ENCODE measurements around the gene LRRC4C.

DNA sequence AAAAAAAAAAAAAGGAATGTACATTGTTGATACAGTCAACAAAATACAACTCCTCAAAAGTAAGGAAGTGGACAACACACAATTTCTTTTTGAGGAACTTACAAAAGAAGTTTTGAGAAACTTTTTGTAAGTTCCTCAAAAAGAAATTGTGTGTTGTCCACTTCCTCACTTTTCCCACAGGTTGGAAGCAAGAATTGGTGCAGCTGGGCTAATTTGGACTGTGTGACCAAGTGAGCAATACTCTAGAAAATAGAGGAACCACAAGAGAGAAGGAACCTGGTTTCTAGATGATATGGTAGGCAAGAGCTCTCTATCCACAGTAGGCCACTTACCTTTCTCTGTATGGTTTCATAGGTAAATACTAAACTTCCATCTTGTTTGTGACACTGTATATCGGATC, 1053.8 kb downstream of the LRRC4C start:
- TF ChIP-seq POLR2A (IDR thresholded peaks at IDR 0.05) = no peak
- TF ChIP-seq, protein P1, sequence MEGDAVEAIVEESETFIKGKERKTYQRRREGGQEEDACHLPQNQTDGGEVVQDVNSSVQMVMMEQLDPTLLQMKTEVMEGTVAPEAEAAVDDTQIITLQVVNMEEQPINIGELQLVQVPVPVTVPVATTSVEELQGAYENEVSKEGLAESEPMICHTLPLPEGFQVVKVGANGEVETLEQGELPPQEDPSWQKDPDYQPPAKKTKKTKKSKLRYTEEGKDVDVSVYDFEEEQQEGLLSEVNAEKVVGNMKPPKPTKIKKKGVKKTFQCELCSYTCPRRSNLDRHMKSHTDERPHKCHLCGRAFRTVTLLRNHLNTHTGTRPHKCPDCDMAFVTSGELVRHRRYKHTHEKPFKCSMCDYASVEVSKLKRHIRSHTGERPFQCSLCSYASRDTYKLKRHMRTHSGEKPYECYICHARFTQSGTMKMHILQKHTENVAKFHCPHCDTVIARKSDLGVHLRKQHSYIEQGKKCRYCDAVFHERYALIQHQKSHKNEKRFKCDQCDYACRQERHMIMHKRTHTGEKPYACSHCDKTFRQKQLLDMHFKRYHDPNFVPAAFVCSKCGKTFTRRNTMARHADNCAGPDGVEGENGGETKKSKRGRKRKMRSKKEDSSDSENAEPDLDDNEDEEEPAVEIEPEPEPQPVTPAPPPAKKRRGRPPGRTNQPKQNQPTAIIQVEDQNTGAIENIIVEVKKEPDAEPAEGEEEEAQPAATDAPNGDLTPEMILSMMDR (IDR thresholded peaks at IDR 0.05) = no peak
